Dermis blood vessel endothelial cell (primary cell): Measurements from ENCODE around the gene TP53I11. TPM values are rescaled to one million over a fixed set of nuclear protein-coding genes. Genes with fewer than 3 reads are reported as not detected.

Source experiments
- DNase-seq: peaks from one replicate; pipeline ENCODE4 v3.0.0; 2010
- total RNA-seq: library from RNA; depleted of rRNA; stranded (reverse); fragments of >200 nt; gene quantifications from 2 replicates; pipeline ENCODE4 v1.2.3, GENCODE V29; 2014

TP53I11 gene
- total RNA-seq, 1 donor from 2014 or later, result 47.1 TPM

- peak; percentile 47 for DNase-seq
These were observed 27.7 kb upstream of the TP53I11 start for GRCh38 chr11:44978274-44978960.

DNA sequence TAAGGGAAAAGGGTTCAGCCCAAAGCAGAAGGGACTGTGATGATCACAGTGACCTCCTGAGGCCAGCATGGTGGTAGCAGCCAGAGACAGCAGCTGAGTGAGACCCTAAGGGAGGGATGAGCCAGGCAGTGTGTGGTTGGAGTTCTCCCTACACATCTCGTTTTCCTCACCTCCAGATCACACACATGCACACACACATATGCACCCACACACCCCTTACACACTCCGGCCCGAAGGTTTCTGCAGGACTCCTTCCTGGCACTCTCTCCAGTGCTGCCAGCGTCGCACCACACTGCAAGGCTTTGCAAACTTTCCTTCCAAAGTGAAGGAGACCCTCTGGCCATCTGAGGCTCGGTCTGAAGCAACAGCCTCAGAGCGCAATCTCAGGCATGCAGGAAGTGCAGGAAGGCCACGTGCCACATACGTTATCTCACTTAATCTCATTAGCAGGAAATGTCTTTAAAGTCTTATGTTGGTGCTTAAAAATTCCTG lies 26.9 kb upstream of the TP53I11 start:
- DNase-seq, result peak; percentile 69

GRCh38 chr11:44976576-44976975 lies 25.9 kb upstream of the TP53I11 start:
- no peak for DNase-seq

DNA sequence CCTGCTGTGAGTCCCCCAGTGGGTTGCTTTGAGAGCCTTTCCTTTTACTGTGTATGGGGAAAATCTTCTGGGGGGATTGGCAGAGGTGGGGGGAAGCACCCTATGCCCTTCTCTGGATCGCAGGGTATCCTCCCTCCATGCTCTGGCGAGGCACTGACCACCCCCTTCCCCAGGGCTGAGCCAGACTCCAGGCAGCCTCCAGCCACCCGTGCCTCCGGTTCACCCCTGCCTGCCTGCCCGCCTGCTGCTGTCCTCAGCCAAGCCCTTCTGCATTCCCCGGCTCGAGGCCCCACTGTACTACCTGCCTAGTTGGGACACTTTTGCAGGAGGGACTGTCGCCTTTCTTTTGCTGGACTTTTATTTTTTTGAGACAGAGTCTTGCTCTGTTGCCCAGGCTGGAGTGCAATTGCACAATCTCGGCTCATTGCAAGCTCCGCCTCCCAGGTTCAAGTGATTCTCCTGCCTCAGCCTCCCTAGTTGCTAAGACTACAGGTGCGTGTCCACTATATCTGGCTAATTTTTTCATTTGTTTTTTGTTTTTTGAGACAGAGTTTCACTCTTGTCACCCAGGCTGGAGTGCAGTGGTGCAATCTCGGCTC lies 23.8 kb upstream of the TP53I11 start:
- DNase-seq, result no peak

GRCh38 chr11:44973632-44974401 lies 23.1 kb upstream of the TP53I11 start:
- no peak for DNase-seq

- DNase-seq, result no peak
These were observed 22.2 kb upstream of the TP53I11 start for GRCh38 chr11:44972746-44973435.

DNA sequence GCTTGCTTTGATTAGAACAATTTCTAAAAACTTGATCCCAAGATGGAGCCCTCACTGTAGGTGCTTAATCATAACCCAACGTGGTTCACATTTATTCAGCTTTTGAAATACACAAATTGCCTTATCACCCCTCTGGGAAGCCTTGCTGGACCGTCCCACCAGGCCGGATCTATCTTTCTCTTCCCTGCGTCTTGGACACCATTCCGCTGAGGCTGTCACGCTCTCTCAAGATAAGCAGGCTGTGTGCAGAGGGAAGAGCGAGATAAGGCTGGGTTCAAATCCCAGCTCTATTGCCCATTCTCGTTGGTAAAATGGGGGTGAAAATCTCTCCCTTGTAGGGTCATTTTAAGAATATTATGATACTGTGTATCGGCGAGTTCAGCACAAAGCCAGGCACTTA lies 20.5 kb upstream of the TP53I11 start:
- no peak for DNase-seq

GRCh38 chr11:44970293-44970692 lies 19.6 kb upstream of the TP53I11 start:
- DNase-seq, result no peak

- DNase-seq, result no peak
These were observed 19.1 kb upstream of the TP53I11 start for GRCh38 chr11:44969651-44970252.

GRCh38 chr11:44968510-44968909 lies 17.8 kb upstream of the TP53I11 start:
- DNase-seq, result no peak

- no peak for DNase-seq
These were observed 17.3 kb upstream of the TP53I11 start for GRCh38 chr11:44967930-44968496.

DNA sequence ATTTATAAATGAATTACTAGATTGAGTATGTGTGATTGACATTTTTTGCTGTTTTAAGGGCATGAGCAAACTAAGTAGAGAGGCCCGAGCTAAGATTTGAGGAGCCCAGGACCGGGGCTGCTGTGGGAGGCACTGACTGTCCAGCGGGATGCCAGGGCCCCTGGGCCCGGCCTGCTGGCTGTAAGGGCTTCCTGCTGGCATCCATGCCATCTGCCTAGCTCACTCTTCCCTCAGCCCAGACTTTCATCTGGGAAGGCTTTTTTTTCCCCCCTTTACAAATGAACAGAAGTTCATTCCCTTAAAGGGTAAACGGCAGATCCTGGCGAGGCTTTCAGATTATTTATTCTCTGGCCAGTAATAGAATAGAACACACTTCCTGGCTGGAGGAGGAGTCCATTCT lies 16.0 kb upstream of the TP53I11 start:
- DNase-seq, result no peak

DNA sequence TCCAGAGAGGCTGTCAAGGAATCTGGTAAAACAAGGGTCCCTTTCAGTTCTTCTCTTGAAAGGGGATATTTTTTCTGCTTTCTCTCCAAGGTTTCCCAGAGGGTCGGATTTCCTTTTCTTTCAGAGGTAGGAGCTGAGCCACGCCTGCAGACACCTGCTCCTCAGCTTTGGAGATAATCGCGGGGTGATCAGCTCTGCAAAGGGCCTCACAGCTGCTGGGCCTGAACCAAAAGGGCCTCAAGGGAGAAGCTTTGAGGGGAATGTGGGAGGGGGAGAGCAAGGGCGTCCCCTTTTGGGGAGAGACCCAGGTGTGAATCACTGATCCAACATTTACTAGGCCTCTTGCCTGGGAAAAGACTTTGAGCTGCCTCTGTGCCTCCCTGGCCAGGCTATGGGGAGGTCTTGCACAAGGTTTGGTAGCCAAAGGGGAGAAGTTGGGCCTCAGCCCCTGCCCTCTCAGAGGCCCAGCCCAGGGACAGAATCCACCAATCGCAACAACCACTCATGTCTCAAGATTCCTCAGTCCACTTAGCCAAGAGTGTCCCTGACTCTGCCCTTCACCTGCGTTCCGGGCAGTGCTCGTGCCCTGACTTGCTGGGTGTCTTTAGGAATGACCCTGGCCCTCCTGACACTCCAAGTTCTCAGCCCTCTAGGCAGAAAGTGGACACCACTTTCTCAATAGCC lies 14.0 kb upstream of the TP53I11 start:
- DNase-seq, result no peak

- DNase-seq, result no peak
These were observed 13.3 kb upstream of the TP53I11 start for GRCh38 chr11:44963948-44964347.

DNA sequence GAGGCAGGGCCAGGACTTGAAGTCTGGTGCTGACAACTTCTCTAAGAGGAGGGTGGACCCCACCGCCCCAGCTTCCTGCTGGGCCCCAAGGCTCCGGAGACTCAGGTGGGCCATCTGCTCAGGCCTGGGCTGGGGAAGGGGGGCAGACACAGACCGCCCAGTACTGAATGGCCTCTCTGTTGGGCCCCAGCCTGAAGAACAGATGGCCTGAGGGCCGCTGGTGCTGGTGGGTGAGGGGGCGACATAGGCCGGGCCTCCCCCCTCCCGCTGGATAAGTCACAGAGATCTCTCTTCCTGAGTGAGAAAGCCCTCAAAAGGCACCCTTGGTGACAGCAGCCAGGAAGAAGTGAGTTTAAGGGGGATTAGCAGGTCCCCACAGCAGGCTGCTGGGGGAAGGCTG lies 12.5 kb upstream of the TP53I11 start:
- no peak for DNase-seq

DNA sequence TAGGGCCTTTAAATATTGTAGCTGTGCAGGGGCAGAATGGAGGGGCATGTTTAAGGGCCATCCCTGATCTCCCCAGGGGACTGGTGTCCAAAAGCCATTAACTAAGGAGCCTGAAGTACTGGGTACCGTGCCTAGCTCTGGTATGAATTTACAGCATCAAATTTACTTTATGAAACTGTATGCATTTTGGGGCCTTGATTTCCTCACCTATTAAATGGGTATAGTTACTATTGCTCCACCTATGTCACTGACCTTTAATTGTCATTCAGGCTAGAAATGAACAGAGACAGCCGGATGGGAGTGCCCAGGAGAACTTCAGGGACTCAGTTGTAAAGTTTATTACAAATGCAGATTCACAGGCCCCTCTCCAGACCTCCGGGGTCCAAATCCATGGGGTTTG lies 11.8 kb upstream of the TP53I11 start:
- DNase-seq, result no peak

- no peak for DNase-seq
These were observed 9.6 kb upstream of the TP53I11 start for GRCh38 chr11:44960200-44960845.

- DNase-seq, result no peak
These were observed 8.4 kb upstream of the TP53I11 start for GRCh38 chr11:44959064-44959463.

- no peak for DNase-seq
These were observed 7.3 kb upstream of the TP53I11 start for GRCh38 chr11:44957776-44958564.

- DNase-seq, result no peak
These were observed 6.4 kb upstream of the TP53I11 start for GRCh38 chr11:44957040-44957515.
